ENCODE data around the gene HEATR9.

- TF ChIP-seq, protein P1, sequence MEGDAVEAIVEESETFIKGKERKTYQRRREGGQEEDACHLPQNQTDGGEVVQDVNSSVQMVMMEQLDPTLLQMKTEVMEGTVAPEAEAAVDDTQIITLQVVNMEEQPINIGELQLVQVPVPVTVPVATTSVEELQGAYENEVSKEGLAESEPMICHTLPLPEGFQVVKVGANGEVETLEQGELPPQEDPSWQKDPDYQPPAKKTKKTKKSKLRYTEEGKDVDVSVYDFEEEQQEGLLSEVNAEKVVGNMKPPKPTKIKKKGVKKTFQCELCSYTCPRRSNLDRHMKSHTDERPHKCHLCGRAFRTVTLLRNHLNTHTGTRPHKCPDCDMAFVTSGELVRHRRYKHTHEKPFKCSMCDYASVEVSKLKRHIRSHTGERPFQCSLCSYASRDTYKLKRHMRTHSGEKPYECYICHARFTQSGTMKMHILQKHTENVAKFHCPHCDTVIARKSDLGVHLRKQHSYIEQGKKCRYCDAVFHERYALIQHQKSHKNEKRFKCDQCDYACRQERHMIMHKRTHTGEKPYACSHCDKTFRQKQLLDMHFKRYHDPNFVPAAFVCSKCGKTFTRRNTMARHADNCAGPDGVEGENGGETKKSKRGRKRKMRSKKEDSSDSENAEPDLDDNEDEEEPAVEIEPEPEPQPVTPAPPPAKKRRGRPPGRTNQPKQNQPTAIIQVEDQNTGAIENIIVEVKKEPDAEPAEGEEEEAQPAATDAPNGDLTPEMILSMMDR (IDR thresholded peaks at IDR 0.05): no peak
- TF ChIP-seq EP300 (IDR thresholded peaks at IDR 0.05): no peak
- TF ChIP-seq POLR2AphosphoS5 (IDR thresholded peaks at IDR 0.05): no peak
These were observed 9.7 kb upstream of the HEATR9 start for GRCh38 chr17:35878361-35878760.

Data from gastroesophageal sphincter (tissue), 3 donors.